ENCODE measurements around the gene NPLOC4.

DNA sequence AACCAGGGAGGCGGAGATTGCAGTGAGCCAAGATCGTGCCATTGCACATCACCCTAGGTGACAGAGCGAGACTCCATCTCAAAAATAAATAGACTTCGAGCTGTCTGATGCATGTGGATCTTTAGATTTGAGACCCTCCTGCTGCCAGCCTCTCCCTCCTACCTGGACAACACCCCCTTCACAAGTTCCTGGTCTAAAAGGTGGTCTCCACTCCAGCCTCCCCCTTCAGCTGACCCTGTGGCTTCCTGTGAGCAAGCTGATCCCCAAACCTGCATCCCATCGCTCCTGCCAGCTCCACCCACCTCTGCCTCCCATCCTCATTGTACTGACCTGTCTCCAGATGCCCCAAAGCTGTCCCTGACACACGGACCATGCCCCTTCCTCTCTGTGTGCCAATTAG is 57.6 kb downstream of the NPLOC4 start:
- no peak for TF ChIP-seq POLR2A (IDR thresholded peaks at IDR 0.05)
- TF ChIP-seq, protein P1, sequence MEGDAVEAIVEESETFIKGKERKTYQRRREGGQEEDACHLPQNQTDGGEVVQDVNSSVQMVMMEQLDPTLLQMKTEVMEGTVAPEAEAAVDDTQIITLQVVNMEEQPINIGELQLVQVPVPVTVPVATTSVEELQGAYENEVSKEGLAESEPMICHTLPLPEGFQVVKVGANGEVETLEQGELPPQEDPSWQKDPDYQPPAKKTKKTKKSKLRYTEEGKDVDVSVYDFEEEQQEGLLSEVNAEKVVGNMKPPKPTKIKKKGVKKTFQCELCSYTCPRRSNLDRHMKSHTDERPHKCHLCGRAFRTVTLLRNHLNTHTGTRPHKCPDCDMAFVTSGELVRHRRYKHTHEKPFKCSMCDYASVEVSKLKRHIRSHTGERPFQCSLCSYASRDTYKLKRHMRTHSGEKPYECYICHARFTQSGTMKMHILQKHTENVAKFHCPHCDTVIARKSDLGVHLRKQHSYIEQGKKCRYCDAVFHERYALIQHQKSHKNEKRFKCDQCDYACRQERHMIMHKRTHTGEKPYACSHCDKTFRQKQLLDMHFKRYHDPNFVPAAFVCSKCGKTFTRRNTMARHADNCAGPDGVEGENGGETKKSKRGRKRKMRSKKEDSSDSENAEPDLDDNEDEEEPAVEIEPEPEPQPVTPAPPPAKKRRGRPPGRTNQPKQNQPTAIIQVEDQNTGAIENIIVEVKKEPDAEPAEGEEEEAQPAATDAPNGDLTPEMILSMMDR (IDR thresholded peaks at IDR 0.05): no peak
